AG04449 (cell line): ENCODE results near the gene ARID3B.
"Not testable (repeated sequence)": the region's sequence is repeated elsewhere in the genome, so short reads cannot be mapped to it uniquely, and the experiment has no call there.

Source experiments
- CTCF ChIA-PET: fragments of 350-600 bp; formaldehyde crosslinking; extraction: SDS; loops from one replicate; lab custom pipeline; 2021; ENCODE audit warnings: antibody characterized with exemption; lab: Yijun Ruan, JAX
- POLR2A ChIA-PET: fragments of 400-600, 350-600 bp; formaldehyde crosslinking; extraction: SDS; loops from one replicate; lab custom pipeline; 2020; ENCODE audit warnings: antibody characterized with exemption, inconsistent platforms; lab: Yijun Ruan, JAX
- DNase-seq: peaks from one replicate; pipeline ENCODE4 v3.0.0-alpha.2; 2010; ENCODE audit warnings: low read depth, low spot score
- H3K4me3 ChIP-seq: 2 replicates; pipeline ENCODE4 v1.5.1; 2011; ENCODE audit warnings: low read depth, mild to moderate bottlenecking, control low read depth, low read length
- CTCF ChIP-seq: IDR thresholded peaks from one replicate; pipeline ENCODE4 v1.5.1; 2011; ENCODE audit warnings: mild to moderate bottlenecking, moderate library complexity, low read length, control low read depth, inconsistent platforms; ENCODE audit not compliant: insufficient read depth; ENCODE audit errors: missing control alignments

Gene ARID3B

GRCh38 chr15:74529921-74530320 is 11.1 kb upstream of the ARID3B start:
- no peak overlapping the region for H3K4me3 ChIP-seq
- POLR2A ChIA-PET: no interaction called here
- no peak for TF ChIP-seq CTCF
- DNase-seq: no peak
- CTCF ChIA-PET: interaction anchor here (0.9 to 1.6 kb wide), 3 partner anchors 16 to 242 kb away, joined by 3 to 4 read pairs (median 4); no protein-coding TSS in a partner anchor

GRCh38 chr15:74530771-74531143 is 10.3 kb upstream of the ARID3B start:
- DNase-seq: no peak
- ChIA-PET POLR2A (interaction anchor here (1.1 kb wide), 1 partner anchor 9 kb away, joined by 3 read pairs; no protein-coding TSS in a partner anchor), CTCF (interaction anchor here (0.9 to 1.6 kb wide), 4 partner anchors 15 to 241 kb away, joined by 3 to 4 read pairs (median 4); no protein-coding TSS in a partner anchor)
- no peak overlapping the region for H3K4me3 ChIP-seq
- TF ChIP-seq CTCF: no peak

- no peak for TF ChIP-seq CTCF
- ChIA-PET CTCF (interaction anchor here (1.0 to 1.6 kb wide), 3 partner anchors 42 to 240 kb away, joined by 3 to 4 read pairs (median 4); no protein-coding TSS in a partner anchor), POLR2A (interaction anchor here (0.6 to 1.1 kb wide), 2 partner anchors 9 to 153 kb away, joined by 3 to 4 read pairs; no protein-coding TSS in a partner anchor)
- H3K4me3 ChIP-seq: no peak overlapping the region; the same call in none of the 2 replicates
- DNase-seq: peak; percentile 79
Measured at GRCh38 chr15:74531144-74531811, 9.7 kb upstream of the ARID3B start.

GRCh38 chr15:74535388-74536084 is 5.5 kb upstream of the ARID3B start:
- no peak for TF ChIP-seq CTCF
- DNase-seq: no peak
- no peak overlapping the region for H3K4me3 ChIP-seq
- ChIA-PET CTCF (no interaction called here), POLR2A (no interaction called here)

GRCh38 chr15:74537736-74538135 is 3.3 kb upstream of the ARID3B start:
- ChIA-PET POLR2A (no interaction called here), CTCF (no interaction called here)
- no peak overlapping the region for H3K4me3 ChIP-seq
- DNase-seq: no peak
- no peak for TF ChIP-seq CTCF

- H3K4me3 ChIP-seq, POLR2A ChIA-PET, DNase-seq: not testable (repeated sequence)
- CTCF ChIA-PET: interaction anchor here (1.1 kb wide), 1 partner anchor 160 kb away, joined by 3 read pairs; no protein-coding TSS in a partner anchor
Measured at GRCh38 chr15:74539521-74539920, 1.5 kb upstream of the ARID3B start.
